Raji (cell line): ENCODE results near the gene LHX4.

Experiments used
- POLR2A ChIP-seq: IDR thresholded peaks from 2 replicates; pipeline ENCODE4 v1.6.1; 2011; ENCODE audit warnings: low read depth, low read length, control low read depth; ENCODE audit not compliant: insufficient read depth

LHX4 gene

DNA sequence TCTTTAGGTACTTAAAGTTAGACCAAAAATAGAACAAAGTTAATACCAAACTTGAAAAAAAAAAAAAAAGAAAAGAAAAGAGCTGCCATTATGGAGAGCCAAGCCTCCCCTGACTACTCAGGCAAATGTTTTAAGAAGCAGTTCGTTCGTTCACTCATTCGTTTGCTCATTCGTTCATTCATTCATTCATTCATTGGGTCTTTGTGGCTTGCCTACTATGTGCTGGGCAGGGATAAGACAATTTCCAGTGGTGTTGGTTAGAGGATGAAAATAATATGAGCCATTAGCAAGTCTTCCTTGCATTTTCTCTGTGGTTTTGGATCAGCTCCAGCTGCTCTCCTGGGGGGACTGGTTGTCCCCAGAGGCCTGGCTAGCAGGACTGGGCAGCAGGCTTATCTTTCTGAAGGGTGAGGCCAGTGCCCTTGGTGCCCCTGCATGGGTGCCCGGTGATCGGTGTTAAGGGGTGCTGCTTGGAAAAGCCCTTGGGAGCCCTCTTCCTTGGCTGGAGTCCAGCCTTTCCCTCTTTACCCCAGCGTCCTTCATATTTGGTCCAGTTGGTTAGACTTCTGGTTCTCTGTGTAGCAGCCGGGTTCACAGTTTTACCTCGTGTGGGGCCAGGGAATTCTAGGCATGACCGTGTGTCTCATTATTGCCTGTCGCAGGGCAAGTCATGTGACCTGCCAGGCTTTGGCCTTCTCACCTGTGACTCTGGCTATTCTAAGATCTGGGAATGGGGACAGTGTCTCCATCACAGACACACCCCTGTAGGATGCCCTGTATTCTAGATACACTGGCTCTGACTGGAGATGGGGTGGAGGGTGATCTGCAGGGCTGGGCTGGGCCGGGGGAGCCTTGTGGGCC is 32.8 kb downstream of the LHX4 start:
- TF ChIP-seq POLR2A: no peak

DNA sequence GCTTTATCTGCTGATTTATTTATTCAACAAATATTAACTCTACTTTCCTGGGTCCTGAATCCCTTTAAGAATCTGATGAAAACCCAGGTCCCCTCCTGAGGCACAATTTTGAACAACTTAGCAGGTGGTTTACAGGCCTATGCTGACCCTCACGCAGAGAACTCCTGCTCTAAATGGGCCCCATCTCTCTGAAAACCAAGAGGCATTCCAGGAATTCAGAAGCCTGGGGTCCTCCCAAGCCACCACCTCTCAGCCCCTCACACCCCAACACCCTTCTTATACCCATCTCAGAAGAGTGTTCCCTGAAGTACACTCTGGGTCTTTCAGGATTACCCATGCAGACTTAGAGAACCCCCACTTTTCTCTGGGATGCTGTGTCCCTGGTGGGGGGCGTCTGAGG is 34.5 kb downstream of the LHX4 start:
- TF ChIP-seq POLR2A: no peak

DNA sequence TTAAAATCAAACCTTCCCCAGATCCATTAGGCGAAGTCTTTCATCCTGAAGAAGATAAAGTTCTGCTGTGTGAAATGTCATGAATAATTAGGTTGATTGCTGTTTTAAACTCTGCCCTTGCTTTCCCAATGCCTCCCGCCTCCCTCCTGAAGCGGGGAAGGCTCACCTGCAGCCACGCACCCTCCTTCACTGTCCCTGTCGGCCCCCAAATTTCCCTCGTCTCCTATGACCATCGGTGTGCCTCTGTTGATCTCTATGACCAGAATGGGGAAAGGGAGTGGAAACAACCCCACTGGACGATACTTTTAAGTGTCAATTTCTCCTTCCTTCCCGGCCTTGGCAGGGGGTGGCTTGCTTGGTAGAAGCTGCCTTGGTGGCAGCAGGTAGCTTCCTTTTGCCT is 35.1 kb downstream of the LHX4 start:
- TF ChIP-seq POLR2A: no peak

DNA sequence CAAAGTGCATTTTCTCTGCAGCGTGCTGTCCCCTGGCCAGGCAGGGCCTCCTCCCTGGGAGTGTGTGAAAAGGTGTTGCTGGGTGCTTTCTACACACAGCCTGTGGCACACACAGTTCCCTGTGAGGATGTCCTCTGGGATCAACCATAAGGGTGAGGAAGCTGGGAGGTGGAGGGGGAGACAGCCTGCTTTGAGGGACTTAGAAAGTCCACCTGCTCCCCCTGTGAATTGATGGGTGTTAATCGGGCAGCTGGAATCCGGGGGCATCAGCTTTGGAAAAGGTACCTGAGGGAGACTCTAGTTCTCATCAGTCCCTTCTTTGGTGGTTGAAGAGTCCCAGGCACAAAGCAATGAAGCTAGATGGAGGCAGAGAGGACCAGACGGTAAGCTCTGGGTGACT is 35.8 kb downstream of the LHX4 start:
- TF ChIP-seq POLR2A: no peak

DNA sequence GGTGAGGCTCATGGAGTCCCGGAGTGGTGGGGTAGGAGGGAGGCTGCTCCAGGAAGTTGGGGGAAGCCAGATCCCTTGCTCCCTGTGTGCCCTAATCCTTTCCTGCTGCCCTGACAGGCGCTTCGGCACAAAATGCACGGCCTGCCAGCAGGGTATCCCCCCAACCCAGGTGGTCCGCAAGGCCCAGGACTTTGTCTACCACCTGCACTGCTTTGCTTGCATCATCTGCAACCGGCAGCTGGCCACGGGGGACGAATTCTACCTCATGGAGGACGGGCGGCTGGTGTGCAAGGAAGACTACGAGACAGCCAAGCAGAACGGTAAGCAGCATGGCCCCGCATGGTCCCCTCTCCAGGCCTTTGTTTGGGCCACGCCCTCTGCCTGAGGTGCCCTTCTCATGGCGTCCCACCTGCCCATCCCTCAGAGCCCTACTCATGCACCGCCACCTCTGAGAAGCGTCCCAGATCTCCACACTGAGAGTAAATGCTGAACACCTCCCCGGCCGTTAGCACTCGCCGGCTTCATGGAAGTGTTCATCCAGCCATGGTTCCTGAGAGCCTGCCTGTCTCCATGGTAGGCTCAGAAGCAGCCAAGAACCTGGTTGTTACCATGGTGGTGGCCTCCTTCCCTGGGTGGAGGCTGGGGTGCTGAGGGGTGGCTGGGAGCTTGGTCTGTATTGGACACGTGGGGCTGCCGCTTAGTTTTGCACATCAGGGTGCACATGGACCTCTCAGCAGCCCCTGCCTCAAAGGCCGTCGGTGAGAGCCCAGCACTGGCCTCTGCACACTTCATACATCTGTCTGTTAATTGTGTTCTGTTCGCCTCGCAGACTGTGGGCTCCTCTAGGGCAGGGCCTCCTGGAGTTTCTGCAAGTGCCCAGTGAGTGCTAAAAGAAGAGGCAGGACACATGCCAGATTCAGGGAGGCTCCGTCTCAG is 36.5 kb downstream of the LHX4 start:
- TF ChIP-seq POLR2A: no peak

DNA sequence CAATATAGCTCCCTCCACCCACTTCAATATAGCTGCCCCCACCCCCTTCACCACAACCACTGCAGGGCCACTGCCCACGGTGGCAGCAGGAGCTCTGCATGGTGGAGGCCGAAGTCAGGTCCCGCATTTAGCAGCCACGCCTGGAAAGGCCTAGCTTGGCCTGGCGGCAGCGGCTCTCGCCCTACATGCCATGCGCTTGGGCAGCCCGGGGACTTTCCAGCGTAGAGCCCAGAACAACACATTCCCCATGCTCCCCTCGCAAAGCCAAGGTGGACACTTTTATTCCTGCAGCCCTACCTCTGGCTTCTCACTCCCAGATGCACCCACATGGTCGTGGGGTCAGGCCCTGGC is 37.1 kb downstream of the LHX4 start:
- TF ChIP-seq POLR2A: no peak

DNA sequence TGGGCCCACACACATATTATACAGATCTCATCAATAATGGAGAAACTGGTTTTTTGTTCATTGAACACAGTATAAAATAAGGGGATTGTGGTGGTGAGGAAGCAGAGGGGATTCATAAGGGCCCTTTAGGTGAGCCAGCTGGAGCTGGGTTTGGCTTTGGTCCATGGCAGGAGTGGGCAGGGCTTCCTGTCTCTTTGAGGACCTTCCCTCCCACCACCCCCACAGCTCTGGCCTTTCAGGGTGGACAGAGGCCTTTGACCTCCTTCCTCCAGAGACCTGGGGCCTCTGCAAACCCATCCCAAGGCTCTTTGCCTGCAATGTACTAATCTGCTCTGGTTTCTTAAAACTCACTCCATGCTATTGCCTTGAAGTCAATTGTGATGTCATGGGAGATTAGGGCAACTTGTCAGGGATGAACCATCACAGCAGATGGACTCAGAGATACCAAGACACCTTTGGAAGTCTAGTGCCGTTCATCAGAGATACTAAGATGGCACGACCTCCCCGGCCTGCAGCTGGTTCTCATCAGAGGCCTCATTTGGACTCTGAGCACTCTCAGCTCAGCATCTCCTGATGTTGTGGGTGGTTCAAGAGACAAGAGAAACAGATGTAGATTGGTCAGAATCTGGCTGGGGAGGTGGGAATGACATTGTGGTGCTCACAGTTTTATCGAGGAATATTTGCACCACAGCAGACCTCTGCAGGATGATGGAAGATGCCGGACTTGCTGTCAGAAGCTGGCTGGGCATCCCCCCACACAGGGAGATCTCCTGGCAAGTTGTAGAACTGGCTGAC is 37.9 kb downstream of the LHX4 start:
- no peak for TF ChIP-seq POLR2A

DNA sequence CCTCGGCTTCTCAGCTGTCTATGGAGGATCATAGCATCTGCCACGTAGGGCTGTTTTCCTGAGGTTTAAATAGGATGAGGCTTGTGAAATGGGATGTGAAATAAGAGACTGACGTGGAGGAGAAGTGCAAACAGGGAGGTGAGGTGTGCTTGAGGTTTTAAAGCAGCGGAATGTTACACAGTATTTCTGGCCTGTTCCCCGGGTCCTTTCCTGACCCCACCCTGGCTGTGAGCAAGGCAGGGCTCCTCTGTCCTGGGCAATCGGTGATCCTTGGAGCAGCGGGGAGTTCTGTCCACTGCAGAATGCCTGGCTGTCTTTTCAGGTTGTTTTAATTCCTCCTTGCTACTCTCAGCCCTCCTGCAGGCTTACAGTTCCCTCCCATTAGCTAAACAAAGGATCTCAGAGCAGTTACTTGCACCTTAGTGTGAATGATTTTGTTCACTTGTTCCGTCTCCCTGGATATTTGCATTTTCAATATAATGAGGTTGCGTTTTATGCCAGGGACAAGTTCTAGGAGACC is 38.6 kb downstream of the LHX4 start:
- no peak for TF ChIP-seq POLR2A

DNA sequence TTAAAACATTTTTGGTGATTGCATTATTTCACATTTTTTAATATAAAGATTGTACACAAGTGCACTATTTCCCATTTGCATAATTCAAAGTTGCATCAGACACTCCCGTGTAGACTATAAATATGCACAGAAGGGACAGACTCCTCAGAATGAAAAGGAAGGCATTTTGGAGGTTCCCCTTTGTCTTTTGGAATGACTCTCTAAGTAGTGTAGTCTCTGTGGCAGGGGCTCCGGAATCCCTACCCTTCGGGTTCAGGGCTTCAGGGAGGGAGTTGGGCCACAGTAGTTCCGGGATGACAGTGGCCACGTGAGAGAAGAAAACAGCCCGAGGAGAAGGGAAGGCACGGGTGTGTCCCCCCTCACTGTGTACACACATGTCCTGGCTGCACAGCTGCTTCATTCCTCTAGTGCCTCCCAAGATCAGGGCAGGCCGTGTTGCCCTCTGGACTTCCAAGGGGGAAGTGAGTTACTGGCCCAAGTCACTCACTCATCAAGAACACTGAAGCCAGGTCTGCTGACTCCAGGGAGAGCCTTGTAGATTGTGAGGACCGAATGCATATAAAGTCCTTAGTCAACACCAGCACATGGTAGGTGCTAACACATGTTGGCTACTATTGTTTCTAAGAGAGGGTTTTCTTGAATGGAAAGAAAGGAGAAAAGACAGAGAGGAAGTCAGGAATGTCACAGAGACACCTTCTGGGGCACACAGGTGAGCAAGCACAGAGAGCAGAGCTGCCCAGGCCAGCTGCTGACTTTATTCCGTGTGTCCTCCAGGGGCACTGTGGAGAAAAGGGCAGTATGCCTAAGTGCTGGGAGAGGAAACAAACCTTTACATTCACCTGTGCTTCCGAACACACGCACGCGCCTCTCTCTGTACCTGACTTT is 39.8 kb downstream of the LHX4 start:
- TF ChIP-seq POLR2A: no peak

DNA sequence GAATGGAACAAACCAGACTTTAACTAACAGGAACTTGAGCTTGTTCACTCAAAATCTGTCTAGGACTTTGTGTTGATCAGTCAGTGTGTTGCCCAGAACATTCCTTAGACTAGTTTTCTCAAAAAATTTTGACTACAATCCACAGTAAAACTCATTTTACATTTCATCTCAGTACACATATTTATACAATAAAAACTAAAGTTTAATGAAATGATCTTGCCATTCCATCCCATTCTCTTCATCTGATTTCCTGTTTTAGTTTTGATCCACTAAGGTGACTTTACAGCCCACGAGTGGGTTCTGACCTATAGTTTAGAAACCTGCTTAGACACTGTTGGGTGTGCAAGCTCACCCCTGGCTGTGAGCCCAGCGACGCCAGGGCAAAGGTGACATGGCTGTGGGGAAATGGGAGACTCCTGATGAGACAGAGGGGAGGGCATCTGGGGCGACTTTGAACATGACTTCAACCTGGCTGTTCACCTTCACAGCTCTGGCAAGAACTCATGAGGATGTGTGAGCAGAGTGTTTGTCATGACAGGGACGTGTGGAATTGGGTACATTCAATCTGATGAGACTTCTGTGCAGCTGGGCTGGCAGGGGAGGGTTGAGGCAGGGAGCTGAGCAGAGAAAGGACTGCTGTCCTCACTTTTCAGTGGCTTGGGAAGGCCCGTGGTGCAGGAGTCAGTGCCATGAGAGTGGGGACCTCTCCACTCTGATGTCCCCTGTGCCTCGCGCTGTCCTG is 40.6 kb downstream of the LHX4 start:
- TF ChIP-seq POLR2A: no peak

DNA sequence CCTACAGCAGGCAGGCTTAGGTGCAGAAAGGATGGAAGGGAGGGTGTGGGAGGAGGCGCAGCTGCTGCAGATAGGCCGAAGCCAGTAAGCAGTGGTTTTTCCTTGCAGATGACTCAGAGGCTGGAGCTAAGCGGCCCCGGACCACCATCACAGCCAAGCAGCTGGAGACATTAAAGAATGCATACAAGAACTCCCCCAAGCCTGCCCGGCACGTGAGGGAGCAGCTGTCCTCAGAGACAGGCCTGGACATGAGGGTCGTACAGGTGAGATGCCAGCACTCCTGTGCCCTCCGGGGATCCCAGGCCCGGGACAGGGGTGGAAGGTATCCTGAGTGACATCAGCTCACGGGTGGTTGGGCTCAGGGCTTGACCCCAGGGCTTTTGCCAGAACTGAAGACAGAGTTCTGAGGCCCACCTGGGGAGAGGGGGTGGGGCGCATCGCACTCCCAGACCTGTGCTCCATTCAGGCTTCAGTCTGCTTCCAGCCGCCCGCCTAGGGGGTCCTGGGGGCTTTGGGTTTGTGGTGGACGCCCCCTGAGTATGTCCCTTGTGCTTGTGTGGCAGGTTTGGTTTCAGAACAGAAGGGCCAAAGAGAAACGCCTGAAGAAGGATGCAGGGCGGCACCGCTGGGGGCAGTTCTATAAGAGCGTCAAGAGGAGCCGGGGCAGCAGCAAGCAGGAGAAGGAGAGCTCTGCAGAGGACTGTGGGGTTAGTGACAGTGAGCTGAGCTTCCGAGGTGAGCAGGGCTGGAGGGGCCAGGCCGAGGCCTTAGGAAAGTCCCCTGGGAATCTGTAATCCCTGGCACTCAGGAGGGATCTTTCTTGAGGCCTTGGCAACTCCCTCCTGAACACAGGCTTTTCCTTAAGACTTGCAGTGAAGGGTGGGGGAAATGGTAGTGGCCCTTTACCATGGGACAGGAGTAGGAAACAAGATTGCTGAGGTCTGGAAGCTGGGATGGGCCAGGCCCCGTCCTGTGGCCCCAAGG is 41.5 kb downstream of the LHX4 start:
- no peak for TF ChIP-seq POLR2A

DNA sequence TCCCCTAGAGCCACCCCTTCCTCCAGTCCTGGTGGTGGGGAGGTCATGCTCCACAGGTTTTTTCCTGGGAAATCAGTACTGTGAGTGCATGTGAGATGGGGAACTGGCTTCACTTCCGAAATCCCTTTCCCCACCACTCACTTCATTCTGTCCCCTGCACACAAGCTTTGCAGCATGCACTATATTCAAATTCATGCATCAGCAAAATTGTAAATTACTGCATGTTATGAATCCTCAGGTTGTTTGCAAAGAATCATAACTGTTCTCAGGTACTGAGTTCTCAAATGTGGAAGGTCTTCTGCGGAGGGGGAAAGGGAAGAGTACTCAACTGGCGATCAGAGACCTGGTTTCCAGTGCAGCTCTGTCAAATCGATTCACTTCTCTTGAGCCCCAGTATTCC is 42.3 kb downstream of the LHX4 start:
- TF ChIP-seq POLR2A: no peak
